Neural cell (in vitro differentiated cells): ENCODE measurements around the gene MGAT5. TPM values are rescaled to one million over a fixed set of nuclear protein-coding genes. Genes with fewer than 3 reads are reported as not detected.

ENCODE experiments used
- H2AFZ ChIP-seq: fragments of 200-600, 300-800 bp; sonication (generic), shearing (Covaris generic); 2 replicates; pipeline ENCODE4 v1.6.0; 2014; ENCODE audit warnings: low read depth, mild to moderate bottlenecking, antibody characterized with exemption, low read length, moderate library complexity
- H3F3A ChIP-seq: fragments of 200-600 bp; shearing (Covaris generic); 2 replicates; pipeline ENCODE4 v1.6.1; 2016; ENCODE audit warnings: mild to moderate bottlenecking, moderate library complexity, mixed read lengths, antibody characterized with exemption, low read length; ENCODE audit not compliant: insufficient read depth, poor library complexity, severe bottlenecking
- H3K27ac ChIP-seq: fragments of 200-600, 300-800 bp; sonication (generic), shearing (Covaris generic); 2 replicates; pipeline ENCODE4 v1.5.1; 2014; ENCODE audit warnings: mild to moderate bottlenecking, low read length, moderate library complexity
- H3K27me3 ChIP-seq: fragments of 300-800, 200-600 bp; sonication (generic), shearing (Covaris generic); 2 replicates; pipeline ENCODE4 v1.6.0; 2014; ENCODE audit warnings: mild to moderate bottlenecking, low read depth, low read length, moderate library complexity; ENCODE audit not compliant: insufficient read depth
- H3K36me3 ChIP-seq: fragments of 300-800, 200-600 bp; sonication (generic), shearing (Covaris generic); 2 replicates; pipeline ENCODE4 v1.5.1; 2014; ENCODE audit warnings: mild to moderate bottlenecking, antibody characterized with exemption, low read length, moderate library complexity; ENCODE audit not compliant: insufficient read depth
- H3K4me2 ChIP-seq: fragments of 300-800, 200-600 bp; sonication (generic), shearing (Covaris generic); 2 replicates; pipeline ENCODE4 v1.6.0; 2014; ENCODE audit warnings: mild to moderate bottlenecking, low read length
- H3K4me3 ChIP-seq: fragments of 300-800, 200-600 bp; sonication (generic), shearing (Covaris generic); 2 replicates; pipeline ENCODE4 v1.5.1; 2014; ENCODE audit warnings: mild to moderate bottlenecking, low read length, moderate library complexity
- H3K79me2 ChIP-seq: fragments of 200-600 bp; shearing (Covaris generic); replicated peaks from 2 replicates; pipeline ENCODE4 v1.6.0; 2014; ENCODE audit warnings: mild to moderate bottlenecking, low read length, moderate library complexity; ENCODE audit not compliant: insufficient read depth
- H3K9ac ChIP-seq: fragments of 300-800, 200-600 bp; sonication (generic), shearing (Covaris generic); 2 replicates; pipeline ENCODE4 v1.6.1; 2016; ENCODE audit warnings: mild to moderate bottlenecking, low read length, mixed read lengths
- H3K9me2 ChIP-seq: fragments of 200-600 bp; shearing (Covaris generic); 2 replicates; pipeline ENCODE4 v1.6.1; 2016; ENCODE audit warnings: mild to moderate bottlenecking, low read length, mixed read lengths; ENCODE audit not compliant: insufficient read depth
- H3K9me3 ChIP-seq: fragments of 200-600, 300-800 bp; sonication (generic), shearing (Covaris generic); 2 replicates; pipeline ENCODE4 v1.6.1; 2016; ENCODE audit warnings: mild to moderate bottlenecking, mixed run types, low read length, moderate library complexity, mixed read lengths
- H4K20me1 ChIP-seq: fragments of 200-600 bp; shearing (Covaris generic); 2 replicates; pipeline ENCODE4 v1.6.1; 2016; ENCODE audit warnings: mild to moderate bottlenecking, mixed run types; ENCODE audit not compliant: insufficient read depth
- CTCF ChIP-seq: fragments of 450-650 bp; IDR thresholded peaks from 2 replicates; pipeline ENCODE4 v1.5.1; 2014; ENCODE audit warnings: antibody characterized with exemption, mild to moderate bottlenecking, moderate library complexity; ENCODE audit not compliant: poor library complexity, severe bottlenecking
- EP300 ChIP-seq: fragments of 450-650 bp; conservative IDR thresholded peaks from 2 replicates; pipeline ENCODE4 v1.6.1; 2014; ENCODE audit warnings: antibody characterized with exemption, mild to moderate bottlenecking, moderate library complexity; ENCODE audit not compliant: poor library complexity, severe bottlenecking
- EZH2 ChIP-seq: fragments of 200-600, 300-800 bp; shearing (Covaris generic), sonication (generic); IDR thresholded peaks from 2 replicates; pipeline ENCODE4 v1.6.1; 2014; ENCODE audit warnings: antibody characterized with exemption, low read length, borderline replicate concordance, mild to moderate bottlenecking; ENCODE audit not compliant: insufficient read depth, poor library complexity, severe bottlenecking
- MXI1 ChIP-seq: fragments of 450-650 bp; conservative IDR thresholded peaks from 2 replicates; pipeline ENCODE4 v1.6.1; 2014; ENCODE audit warnings: antibody characterized with exemption, mild to moderate bottlenecking; ENCODE audit not compliant: poor library complexity, severe bottlenecking
- POLR2AphosphoS5 ChIP-seq: IDR thresholded peaks from 2 replicates; pipeline ENCODE4 v1.6.1; 2012
- RAD21 ChIP-seq: fragments of 450-650 bp; conservative IDR thresholded peaks from 2 replicates; pipeline ENCODE4 v1.6.1; 2014; ENCODE audit warnings: antibody characterized with exemption, mild to moderate bottlenecking, moderate library complexity
- REST ChIP-seq: IDR thresholded peaks from 2 replicates; pipeline ENCODE4 v1.6.1; 2012; ENCODE audit warnings: borderline replicate concordance
- SMC3 ChIP-seq: fragments of 450-650 bp; conservative IDR thresholded peaks from 2 replicates; pipeline ENCODE4 v1.6.1; 2014; ENCODE audit warnings: antibody characterized with exemption, mild to moderate bottlenecking, moderate library complexity; ENCODE audit not compliant: poor library complexity
- TAF1 ChIP-seq: IDR thresholded peaks from 2 replicates; pipeline ENCODE4 v1.6.1; 2012; ENCODE audit warnings: low read depth
- polyA plus RNA-seq: library from polyadenylated mRNA; depleted of rRNA; stranded (reverse); fragments of >200 nt; gene quantifications from 2 replicates; pipeline ENCODE4 v1.2.3, GENCODE V29; 2014

The MGAT5 gene
- polyA plus RNA-seq, 1 donor from 2014 or later, result 40.9 TPM

- H3K27ac ChIP-seq, result no peak overlapping the region
- no peaks in the 10 kb centered on the region for H4K20me1 ChIP-seq
- no peak overlapping the region for H3K4me3 ChIP-seq
- H3K36me3 ChIP-seq, result peaks cover 3% of the 10 kb centered on the region
- no peaks in the 10 kb centered on the region for H3K27me3 ChIP-seq
- no peaks in the 10 kb centered on the region for H3F3A ChIP-seq
- no peak overlapping the region for H3K4me2 ChIP-seq
- no peaks in the 10 kb centered on the region for H3K9me3 ChIP-seq
- H3K79me2 ChIP-seq, result no peaks in the 10 kb centered on the region
- no peak overlapping the region for H3K9ac ChIP-seq
- TF ChIP-seq TAF1 (no peak), EZH2 (no peak), RAD21 (no peak), POLR2AphosphoS5 (no peak), CTCF (no peak), REST (no peak), MXI1 (no peak), EP300 (no peak), SMC3 (no peak)
- no peaks in the 10 kb centered on the region for H3K9me2 ChIP-seq
- no peak overlapping the region for H2AFZ ChIP-seq
These were observed 41.6 kb downstream of the MGAT5 start for GRCh38 chr2:134295441-134295840.

GRCh38 chr2:134296301-134296700 lies 42.4 kb downstream of the MGAT5 start:
- Histone ChIP-seq H3K36me3 (peaks cover 3% of the 10 kb centered on the region), H3F3A (no peaks in the 10 kb centered on the region), H3K9me2 (no peaks in the 10 kb centered on the region), H3K27ac (no peak overlapping the region), H3K4me3 (no peak overlapping the region), H3K9ac (no peak overlapping the region), H3K27me3 (no peaks in the 10 kb centered on the region), H4K20me1 (no peaks in the 10 kb centered on the region), H3K4me2 (no peak overlapping the region), H3K79me2 (no peaks in the 10 kb centered on the region), H3K9me3 (no peaks in the 10 kb centered on the region), H2AFZ (no peak overlapping the region)
- TF ChIP-seq MXI1 (no peak), POLR2AphosphoS5 (no peak), TAF1 (no peak), REST (no peak), SMC3 (no peak), RAD21 (no peak), EP300 (no peak), CTCF (no peak), EZH2 (no peak)
